Measurements from ENCODE around the gene BMPR1A.
"Not testable (repeated sequence)": the region's sequence is repeated elsewhere in the genome, so short reads cannot be mapped to it uniquely, and the experiment has no call there.

The BMPR1A gene

DNA sequence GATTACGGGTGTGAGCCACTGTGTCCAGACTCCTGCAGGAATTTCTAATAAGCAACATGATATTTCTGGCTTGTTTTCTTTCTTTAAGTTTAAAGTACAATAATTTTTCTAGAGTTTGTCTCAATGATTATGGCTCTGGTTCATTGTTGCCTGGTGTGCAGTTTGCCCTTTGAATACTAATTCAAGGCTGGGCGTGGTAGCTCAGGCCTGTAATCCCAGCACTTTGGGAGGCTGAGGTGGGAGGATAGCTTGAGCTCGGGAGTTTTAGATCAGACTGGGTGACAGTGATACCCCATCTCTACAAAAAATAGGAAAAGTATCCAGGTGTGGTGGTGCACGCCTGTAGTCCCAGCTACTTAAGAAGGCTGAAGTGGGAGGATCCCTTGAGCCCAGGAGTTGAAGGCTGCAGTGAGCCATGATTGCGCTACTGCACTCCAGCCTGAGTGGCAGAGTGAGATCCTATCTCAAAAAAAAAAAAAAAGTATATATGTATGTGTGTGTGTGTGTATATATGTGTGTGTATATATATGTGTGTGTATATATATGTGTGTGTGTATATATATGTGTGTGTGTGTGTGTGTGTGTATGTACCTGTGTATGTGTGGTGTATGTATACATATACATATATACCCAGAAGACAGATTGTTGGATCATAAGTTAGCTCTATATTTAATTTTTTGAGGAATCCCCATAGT lies 220.1 kb downstream of the BMPR1A start:
- TF ChIP-seq, protein P1, sequence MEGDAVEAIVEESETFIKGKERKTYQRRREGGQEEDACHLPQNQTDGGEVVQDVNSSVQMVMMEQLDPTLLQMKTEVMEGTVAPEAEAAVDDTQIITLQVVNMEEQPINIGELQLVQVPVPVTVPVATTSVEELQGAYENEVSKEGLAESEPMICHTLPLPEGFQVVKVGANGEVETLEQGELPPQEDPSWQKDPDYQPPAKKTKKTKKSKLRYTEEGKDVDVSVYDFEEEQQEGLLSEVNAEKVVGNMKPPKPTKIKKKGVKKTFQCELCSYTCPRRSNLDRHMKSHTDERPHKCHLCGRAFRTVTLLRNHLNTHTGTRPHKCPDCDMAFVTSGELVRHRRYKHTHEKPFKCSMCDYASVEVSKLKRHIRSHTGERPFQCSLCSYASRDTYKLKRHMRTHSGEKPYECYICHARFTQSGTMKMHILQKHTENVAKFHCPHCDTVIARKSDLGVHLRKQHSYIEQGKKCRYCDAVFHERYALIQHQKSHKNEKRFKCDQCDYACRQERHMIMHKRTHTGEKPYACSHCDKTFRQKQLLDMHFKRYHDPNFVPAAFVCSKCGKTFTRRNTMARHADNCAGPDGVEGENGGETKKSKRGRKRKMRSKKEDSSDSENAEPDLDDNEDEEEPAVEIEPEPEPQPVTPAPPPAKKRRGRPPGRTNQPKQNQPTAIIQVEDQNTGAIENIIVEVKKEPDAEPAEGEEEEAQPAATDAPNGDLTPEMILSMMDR (IDR thresholded peaks at IDR 0.05; ENCODE audit: low read length, missing control alignments) = no peak
- no peak overlapping the region for H3K4me3 ChIP-seq (replicated peaks; ENCODE audit: low read depth, low read length)
- DNase-seq (ENCODE audit: low read depth) = no peak

DNA sequence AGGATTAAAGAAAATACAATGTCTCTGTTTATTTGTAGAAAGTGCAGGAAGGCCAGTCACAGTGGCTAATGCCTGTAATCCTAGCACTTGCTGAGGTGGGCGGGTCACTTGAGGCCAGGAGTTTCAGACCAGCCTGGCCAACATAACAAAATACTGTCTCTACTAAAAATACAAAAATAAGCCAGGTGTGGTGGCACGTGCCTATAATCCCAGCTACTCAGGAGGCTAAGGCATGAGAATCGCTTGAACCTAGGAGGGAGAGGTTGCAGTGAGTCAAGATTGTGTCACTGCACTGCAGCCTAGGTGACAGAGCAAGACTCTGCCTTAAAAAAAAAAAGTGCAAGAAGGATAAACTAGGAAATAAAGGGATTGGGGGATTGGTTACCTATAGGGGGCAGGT lies 222.0 kb downstream of the BMPR1A start:
- not testable (repeated sequence) for DNase-seq (ENCODE audit: low read depth); H3K4me3 ChIP-seq (replicated peaks; ENCODE audit: low read depth, low read length)

DNA sequence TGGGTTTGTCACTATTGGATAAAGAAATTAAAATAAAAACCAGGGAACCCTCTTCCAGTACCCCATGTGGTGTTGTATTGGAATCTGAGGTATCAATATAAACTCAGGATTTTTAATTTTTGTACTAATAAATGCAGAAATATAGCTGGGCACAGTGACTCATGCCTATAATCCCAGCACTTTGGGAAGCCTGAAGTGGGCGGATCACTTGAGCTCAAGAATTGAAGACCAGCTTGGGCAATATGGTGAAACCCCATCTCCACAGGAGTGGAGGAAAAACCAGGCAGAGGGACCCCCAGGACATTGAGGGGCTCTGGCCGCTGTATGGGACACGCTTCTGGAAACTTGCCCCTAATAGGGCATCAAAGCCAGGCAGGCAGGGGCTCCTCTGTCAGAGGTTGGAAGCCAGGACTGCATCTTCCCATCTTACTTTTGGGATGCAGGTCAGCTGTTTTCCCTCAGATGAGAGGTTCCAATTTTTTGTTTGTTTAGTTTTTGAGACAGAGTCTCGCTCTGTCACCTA lies 222.9 kb downstream of the BMPR1A start:
- no peak overlapping the region for H3K4me3 ChIP-seq (replicated peaks; ENCODE audit: low read depth, low read length)
- TF ChIP-seq, protein P1 (IDR thresholded peaks at IDR 0.05; ENCODE audit: low read length, missing control alignments) = no peak
- no peak for DNase-seq (ENCODE audit: low read depth)

DNA sequence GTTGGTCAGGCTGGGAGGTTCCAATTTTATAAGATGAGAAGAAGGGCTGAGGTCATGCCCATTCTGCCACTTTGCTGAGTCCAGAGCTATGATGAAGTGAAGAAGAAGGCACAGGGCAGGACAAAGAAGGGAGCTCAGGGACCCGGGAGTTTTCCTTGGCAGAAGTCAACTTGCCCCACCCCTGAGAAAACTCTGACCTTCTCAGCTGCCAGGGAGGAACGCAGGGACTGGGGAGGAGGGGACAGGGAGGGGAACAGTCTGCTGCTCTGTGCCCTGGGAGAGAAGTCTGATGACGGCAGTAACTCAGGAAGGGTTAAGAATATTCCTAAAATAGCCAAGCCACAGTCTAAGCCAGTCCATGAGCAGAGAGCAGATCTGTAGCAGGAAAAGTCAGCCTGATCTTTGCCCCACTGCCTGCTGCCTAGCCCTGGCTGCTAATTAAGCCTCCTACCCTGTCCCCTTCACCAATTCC lies 223.6 kb downstream of the BMPR1A start:
- DNase-seq (ENCODE audit: low read depth) = no peak
- no peak overlapping the region for H3K4me3 ChIP-seq (replicated peaks; ENCODE audit: low read depth, low read length)
- TF ChIP-seq, protein P1 (IDR thresholded peaks at IDR 0.05; ENCODE audit: low read length, missing control alignments) = no peak

DNA sequence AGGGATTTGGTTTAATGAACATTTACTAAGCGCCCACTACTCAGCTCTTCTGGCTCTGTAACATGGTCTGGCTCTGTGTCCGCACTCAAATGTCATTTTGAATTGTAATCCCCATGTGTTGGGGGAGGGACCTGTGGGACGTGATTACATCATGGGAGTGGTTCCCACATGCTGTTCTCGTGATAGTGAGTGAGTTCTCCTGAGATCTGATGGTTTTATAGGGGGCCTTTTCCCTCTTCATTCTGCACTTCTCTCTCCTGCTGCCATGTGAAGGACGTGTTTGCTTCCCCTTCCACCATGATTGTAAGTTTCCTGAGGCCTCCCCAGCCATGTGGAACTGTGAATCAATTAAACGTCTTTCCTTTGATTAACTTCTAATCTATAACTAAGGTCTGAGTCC lies 224.6 kb downstream of the BMPR1A start:
- not testable (repeated sequence) for DNase-seq (ENCODE audit: low read depth); H3K4me3 ChIP-seq (replicated peaks; ENCODE audit: low read depth, low read length)

DNA sequence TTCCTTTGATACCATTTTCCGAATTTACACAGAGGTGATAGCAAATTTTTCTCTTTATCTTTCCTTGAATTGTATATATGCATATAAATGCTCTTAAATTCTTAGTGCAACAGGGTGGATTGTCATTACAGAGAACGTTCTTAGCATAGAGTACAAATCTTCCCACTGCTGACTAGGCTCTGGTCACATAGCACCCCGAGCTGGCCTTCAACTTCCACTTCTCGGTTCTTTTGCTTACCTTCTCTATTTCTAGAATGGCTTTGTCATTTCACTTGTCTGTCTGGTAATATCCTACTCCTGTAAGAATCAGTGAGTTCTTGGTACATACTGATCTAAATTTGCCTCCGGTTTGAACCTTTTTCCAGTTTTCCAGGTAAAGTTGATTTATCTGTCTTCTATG lies 225.3 kb downstream of the BMPR1A start:
- no peak overlapping the region for H3K4me3 ChIP-seq (replicated peaks; ENCODE audit: low read depth, low read length)
- no peak for DNase-seq (ENCODE audit: low read depth)

More for the DNA sequence above, 225.3 kb downstream of the BMPR1A start:
- TF ChIP-seq, protein P1 (IDR thresholded peaks at IDR 0.05; ENCODE audit: low read length, missing control alignments) = no peak
